Activated naive CD4-positive, alpha-beta T cell (primary cell): ENCODE data around the gene PIGO.

Source experiments
- DNase-seq, 4 experiments: peaks; one replicate each; lab custom pipeline; 2025; lab: John Stamatoyannopoulos, UW

Gene PIGO

GRCh38 chr9:35096035-35096849 lies at the start of gene PIGO:
Gene PIGO, minus strand, starts transcription at chr9:35096591. Its CDS starts 1,026 bp downstream, at chr9:35095565.
- peak; percentile 77 to 95 (median 83) for DNase-seq

DNA sequence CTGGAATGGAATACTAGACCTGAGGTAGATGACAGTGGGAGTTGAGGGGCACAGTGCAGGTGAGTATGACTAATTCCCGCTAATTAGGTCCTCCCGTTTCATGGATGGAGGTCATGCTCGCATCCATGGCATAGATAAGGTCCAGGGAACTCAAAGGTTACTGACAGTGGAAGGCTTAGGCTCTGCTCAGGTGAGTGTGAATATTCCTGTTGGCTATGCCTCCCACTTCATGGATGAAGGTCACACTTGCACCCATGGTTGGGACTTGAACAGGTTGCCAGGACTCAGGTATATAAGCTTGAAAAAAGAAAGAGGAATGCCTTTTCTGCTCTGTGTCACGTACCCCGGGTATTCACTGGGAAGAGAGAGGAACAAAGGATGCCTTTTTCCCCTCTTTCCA lies 45.6 kb upstream of the PIGO start:
- DNase-seq = no peak

GRCh38 chr9:35140093-35140492 lies 43.7 kb upstream of the PIGO start:
- DNase-seq = no peak

DNA sequence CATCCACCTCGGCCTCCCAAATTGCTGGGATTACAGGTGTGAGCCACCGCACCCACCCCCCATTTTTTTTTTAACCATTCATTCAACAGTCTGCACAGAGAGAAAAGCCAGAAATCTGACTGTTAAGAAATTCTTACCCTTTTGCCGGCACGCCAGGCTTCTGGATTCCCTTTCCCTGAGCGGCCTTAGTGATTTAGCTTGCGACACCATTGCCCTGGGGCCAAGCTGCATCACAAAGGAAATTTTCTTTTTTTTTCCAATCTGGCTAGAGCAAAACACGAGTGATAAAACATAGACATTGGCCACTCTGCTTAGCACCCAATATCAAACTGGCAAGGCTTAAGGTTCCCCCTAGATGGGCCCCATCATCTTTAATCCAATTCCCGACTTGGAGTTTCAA lies 40.5 kb upstream of the PIGO start:
- no peak for DNase-seq

- no peak for DNase-seq
These were observed 39.6 kb upstream of the PIGO start for GRCh38 chr9:35135988-35136387.

- no peak for DNase-seq
These were observed 38.5 kb upstream of the PIGO start for GRCh38 chr9:35134920-35135319.

- peak; percentile 47 to 72 (median 58) for DNase-seq
These were observed 20.6 kb upstream of the PIGO start for GRCh38 chr9:35116898-35117551.

DNA sequence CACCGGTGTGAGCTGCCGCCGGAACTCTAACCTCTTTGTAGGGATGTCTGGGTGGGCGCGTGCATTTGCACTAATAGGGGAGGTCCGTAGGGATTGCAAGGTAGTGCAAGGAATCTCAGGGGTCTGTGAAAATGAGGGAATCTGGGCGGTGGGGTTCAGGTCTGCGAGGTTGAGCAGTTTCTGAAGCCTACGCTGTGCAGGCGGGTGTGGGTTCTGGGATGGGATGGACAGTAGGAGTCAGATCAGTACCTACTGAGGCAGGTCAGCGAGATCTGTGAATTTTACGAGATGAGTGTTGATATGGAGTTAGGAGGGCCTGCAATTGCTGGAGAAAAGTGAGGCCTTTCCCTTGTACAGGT lies 20.1 kb upstream of the PIGO start:
- no peak for DNase-seq

DNA sequence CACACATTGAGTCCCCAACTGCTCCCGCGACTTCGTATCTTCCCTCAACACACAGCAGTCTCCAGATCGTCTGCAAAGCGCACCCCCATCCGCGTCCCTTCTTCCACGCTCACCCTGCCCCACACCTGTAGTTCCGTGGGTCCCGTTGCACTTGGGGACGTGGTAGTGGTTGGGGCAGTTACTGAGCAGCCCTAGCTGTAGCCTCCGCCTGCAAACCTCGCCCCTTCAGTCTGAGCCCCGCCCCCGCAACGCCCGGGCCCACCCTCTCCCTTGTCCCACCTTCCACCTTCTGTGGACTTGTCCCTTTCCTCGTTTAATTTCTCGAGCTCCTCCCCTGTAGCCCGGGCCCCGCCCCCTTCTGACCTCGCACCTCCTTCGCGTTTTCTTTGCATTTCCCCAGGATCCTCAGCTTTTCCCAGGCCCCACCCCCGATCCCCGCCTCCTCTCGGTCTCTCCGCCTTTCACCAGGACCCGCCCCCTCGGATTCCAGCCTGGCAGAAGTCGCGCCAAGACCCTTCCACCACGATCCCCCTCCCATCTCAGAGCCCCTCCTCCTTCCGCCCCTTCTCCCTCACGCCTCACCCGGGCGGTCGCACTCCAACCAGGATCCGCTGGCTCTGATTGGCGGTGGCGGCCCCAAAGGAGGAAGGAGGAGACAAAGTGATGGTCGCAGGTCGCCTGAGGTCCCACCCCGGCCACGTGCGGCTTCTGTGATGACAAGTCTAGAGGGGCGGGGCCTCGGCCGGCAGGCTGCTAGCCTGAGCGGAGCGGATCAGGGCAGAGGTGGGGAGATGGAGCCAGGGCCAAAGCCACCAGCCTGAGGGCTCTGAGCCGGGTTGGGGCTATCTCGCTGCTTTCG lies 19.5 kb upstream of the PIGO start, which contains the start of gene ATOSB:
TSS of gene ATOSB (minus strand) at position 183 of the 859 bp plus-strand sequence. CDS start 7,588 bp downstream, outside the sequence.
- DNase-seq = peak; percentile 70 to 88 (median 72)

DNA sequence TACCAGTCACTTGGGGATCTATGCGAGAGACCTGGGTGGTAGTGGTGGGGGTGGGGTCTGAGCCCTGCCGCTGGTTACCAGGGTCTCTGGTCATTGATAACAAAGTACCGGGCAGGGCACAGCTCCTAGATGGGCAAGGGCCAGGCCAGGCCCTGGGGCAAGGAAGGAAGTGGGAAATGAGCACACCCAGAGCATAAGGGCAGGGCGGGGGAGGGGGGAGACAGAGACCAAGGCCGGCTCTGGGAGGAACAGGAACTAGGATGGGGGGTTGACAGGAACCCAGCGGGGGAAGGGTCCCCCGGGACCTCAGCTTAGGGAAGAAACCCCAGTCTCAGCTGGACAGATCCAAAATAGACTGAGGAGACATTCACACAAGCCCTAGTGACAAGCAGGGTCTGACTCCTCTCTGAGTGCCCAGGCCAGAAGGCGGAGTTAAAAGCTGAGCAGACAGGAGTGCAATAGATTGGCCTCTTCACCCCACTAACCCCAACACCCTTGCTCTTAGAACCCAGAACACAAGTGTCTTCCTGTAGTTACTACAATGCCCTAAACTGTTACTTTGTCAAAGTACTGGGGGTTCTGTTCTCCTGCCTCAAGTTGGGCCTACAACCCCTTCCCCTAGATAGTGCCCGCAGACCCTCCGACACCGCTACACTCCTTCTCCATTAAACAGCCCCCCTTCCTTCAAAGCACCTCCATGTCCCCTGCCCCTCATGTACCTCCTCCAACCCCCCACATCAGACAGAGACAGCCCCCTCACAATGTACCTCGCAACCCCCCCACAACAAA lies 18.6 kb upstream of the PIGO start:
- DNase-seq = no peak

- peak in 2 of 4 experiments; percentile 20 to 22 for DNase-seq
These were observed 17.9 kb upstream of the PIGO start for GRCh38 chr9:35114113-35114839.

DNA sequence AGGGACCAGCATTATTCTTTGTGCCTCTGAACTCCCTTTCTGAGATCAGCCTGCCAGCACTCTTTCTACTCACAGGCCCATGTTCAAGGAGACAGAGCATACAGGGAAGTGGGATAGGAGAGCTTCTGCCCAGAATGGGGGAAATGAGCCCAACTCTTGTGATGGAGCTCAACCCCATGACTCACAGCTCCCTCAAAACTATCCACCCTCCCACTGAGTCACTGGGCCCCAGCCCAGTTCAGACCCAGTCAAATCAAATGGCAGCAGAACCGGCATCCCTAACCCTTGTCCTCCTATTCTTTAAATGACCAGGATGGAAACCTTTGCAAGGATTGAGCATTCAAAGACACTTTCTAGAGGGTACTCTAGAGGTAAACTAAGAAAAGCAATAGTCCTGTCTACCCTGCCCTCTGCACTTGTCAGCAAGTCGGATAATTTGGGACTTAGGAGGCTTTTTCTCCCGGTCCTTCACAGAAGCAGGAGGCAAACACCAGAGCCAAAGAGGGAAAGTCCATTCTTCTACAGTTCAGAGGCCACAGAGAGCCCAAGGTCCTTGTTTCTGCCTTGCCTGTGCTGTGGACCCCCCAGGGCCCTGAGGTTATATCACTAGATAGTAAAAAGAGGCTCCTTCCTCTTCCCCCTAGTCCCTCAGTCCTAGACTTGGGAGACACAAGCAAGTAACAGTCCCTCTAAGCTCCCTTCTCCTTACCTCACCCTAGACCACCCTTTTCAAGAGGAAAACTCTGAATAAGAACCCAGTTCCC lies 16.0 kb upstream of the PIGO start:
- DNase-seq = no peak

- DNase-seq = peak; percentile 82 to 94 (median 90)
These were observed 14.9 kb upstream of the PIGO start for GRCh38 chr9:35111001-35111933.

DNA sequence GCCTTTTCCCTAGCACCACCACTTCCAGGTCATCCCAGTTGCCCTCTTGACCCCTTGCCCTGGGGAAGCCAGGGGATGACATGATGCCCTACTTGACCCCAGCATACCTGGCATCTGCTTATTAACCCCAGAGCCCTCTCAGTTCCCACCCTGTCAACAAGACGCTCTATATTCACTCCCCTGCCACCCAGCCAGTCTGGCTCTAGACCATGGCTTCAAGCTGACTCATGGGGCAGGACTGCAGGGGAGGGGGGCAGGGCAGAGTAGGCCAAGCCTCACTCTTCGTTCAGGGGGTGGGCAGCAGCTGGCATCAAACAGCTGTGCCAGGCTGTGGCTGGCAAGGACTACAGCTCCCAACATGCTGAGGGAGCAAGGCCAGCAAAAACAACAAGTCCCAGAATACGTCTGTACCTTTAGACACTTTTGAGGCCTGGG lies 14.0 kb upstream of the PIGO start:
- DNase-seq = no peak

DNA sequence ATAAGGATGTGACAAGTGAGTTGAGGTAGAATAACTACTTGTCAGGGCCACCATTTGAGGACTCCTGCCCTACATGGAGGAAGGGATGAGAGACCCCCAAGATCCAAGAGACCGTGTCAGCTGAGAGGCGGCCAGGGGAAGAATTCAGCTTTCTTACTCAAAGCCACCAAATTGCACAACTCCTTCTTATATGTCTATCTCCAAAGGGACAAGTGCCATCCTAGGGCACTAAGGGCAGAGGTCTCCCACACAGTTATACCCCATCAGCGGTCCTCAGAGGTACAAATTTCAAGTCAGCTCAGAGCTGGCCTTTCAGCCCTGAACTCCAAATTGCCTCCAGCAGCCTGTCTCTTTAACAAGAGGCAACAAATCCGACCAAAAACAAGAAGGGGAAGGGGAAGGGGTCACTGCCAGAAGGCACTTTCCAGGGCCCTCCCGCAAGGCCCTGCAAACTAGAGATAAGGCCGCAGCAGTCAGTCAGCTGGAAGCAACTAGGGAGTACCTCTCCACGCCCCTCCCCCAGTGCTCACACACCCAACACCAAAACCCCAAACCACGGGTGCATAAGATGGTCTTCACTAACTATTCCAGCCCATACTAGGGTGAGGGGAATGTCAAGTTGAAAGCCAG lies 12.7 kb upstream of the PIGO start:
- DNase-seq = no peak

DNA sequence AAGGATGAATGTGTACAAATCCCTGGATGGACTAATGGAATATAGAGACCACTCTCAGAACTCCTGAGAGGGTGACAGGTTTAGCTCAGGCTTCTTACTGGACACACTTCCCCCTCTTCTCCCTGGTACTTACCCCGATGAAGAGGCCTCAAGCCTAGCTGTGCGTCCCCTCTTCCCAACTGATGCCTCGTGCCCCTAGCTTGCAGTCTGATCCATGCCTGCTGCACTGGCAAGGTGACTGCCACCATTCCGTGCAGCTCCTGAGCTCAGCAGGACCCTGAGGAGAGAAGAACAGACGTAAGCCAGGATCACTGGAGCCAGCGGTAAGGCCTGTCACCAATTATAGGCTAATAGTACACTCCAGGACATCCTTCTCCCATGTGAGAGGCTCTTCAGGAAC lies 12.1 kb upstream of the PIGO start:
- DNase-seq = no peak

- no peak for DNase-seq
These were observed 11.2 kb upstream of the PIGO start for GRCh38 chr9:35107297-35108290.
